Heart left ventricle (tissue), 13 donors: ENCODE measurements around the gene DIP2B.

ENCODE experiments used
- CTCF ChIP-seq, 12 donors: fragments of 200-600 bp; sonication (generic) in 4 of 12; IDR thresholded peaks; one replicate each; pipeline versions ENCODE4 v1.5.0 to v1.8.0; 2018 to 2022; ENCODE audit warnings: antibody characterized with exemption in 12 of 12, mild to moderate bottlenecking in 5 of 12
- POLR2A ChIP-seq, 2 donors: fragments of 450-650 bp; IDR thresholded peaks; one replicate each; pipeline ENCODE4 v1.6.1; 2017; ENCODE audit warnings: antibody characterized with exemption in 2 of 2, mild to moderate bottlenecking in 2 of 2, moderate library complexity in 2 of 2
- donor health status: ischemic (EF 13 %, LVEDD 7.1; RV severe dilation, severe dysfunction).
- donor health status: DM: no; HTN: yes; CAD: no.
- donor health status: DM: no; HTN: no; CAD: no.
- donor health status: ischemic (EF 25% LVEDD 6.9; RV normal size, moderate dysfunction).
- donor health status: ischemic (EF 25% LVEDD 5.7; RV mildly dilated, moderate dysfunction).
- donor health status: ischemic (EF 35%, LVEDD 5.7; RV mildly dilated, moderate dysfunction).
- donor health status: nonischemic (EF 11% LVEDD 7.7; RV severe dilation, severe dysfunction).
- donor health status: DM: yes; HTN: yes; CAD: no.
- donor health status: PGD.
- donor health status: ischemic (EF 29% LVEDD 5.4; RV normal size, mild dysfunction).
- donor health status: nonischemic (EF 23%, LVEDD 6.1; RV moderate dilation, normal function).

GRCh38 chr12:50690925-50691324 is 186.1 kb downstream of the DIP2B start:
- TF ChIP-seq CTCF (IDR thresholded peaks at IDR 0.05) (no peak), POLR2A (IDR thresholded peaks at IDR 0.05) (no peak)
